Activated T-cell treated with anti-CD3 and anti-CD28 coated beads, Interleukin-2, amount 50 U/mL, for 4 hours (primary cell): ENCODE measurements around the gene NOL4L. TPM values are rescaled to one million over a fixed set of nuclear protein-coding genes. Genes with fewer than 3 reads are reported as not detected.

Source experiments
- ATAC-seq, 2 donors: fragments of 200-7000 bp; cut with Tn5 transposase; one replicate each; pipeline ENCODE4 v1.10.0; 2021
- DNase-seq: peaks from one replicate; pipeline ENCODE4 v3.0.0-alpha.2; 2020
- H3K27me3 Mint-ChIP-seq: one replicate; pipeline ENCODE4 v1.8.0; 2021; ENCODE audit warnings: low read depth, mixed read lengths
- H3K36me3 Mint-ChIP-seq: one replicate; pipeline ENCODE4 v1.8.0; 2022; ENCODE audit warnings: mixed read lengths; ENCODE audit not compliant: insufficient read depth
- H3K4me1 Mint-ChIP-seq: one replicate; pipeline ENCODE4 v1.8.0; 2021; ENCODE audit warnings: low read depth, mixed read lengths
- H3K4me3 Mint-ChIP-seq: one replicate; pipeline ENCODE4 v1.8.0; 2021; ENCODE audit warnings: mild to moderate bottlenecking, moderate library complexity, mixed read lengths
- H3K9me3 Mint-ChIP-seq: one replicate; pipeline ENCODE4 v1.8.0; 2021; ENCODE audit warnings: mixed read lengths
- total RNA-seq, 3 donors: library from RNA; stranded (reverse); gene quantifications; one replicate each; pipeline ENCODE4 v1.2.1, GENCODE V29; 2021

The NOL4L gene
- total RNA-seq, 3 donors from 2014 or later = 5.6 to 8.0 (median 6.3) TPM

DNA sequence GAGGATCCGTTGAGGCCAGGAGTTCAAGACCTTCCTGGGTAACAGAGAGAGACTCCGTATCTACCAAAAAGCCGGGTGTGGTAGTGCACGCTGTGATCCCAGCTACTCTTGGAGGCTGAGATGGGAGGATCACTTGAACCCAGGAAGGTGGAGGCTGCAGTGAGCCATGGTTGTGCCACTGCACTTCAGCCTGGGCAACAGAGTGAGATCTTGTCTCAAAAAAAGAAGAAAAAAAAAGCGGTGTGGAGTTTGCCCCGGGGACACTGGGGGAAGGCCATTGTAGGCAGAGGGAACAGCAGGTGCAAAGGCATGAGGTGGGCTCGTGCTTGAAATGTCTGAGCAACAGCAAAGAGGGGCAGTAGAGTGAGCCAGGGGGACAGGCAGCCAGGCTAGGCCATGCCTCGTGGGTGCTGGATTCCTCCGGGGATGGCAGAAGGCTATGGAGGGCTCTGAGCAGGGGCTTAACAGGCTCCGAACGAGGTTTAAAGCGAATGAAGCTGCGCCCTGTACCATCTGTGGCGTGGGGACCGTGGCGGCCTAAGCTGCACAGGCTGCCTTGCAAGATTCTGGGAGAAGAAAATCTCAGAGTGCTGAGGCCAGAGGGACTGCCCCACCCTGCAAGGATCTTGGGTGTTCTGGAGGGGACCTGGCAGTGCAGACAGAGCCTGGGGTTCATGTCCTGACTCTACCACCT, 36.9 kb upstream of the NOL4L start:
- ATAC-seq (no peak), DNase-seq (no peak)
- no peaks in the 10 kb centered on the region for H3K9me3 Mint-ChIP-seq
- peaks cover 2% of the 10 kb centered on the region for H3K4me1 Mint-ChIP-seq
- H3K4me3 Mint-ChIP-seq = no peak overlapping the region
- no peaks in the 10 kb centered on the region for H3K27me3 Mint-ChIP-seq
- H3K36me3 Mint-ChIP-seq = no peaks in the 10 kb centered on the region

DNA sequence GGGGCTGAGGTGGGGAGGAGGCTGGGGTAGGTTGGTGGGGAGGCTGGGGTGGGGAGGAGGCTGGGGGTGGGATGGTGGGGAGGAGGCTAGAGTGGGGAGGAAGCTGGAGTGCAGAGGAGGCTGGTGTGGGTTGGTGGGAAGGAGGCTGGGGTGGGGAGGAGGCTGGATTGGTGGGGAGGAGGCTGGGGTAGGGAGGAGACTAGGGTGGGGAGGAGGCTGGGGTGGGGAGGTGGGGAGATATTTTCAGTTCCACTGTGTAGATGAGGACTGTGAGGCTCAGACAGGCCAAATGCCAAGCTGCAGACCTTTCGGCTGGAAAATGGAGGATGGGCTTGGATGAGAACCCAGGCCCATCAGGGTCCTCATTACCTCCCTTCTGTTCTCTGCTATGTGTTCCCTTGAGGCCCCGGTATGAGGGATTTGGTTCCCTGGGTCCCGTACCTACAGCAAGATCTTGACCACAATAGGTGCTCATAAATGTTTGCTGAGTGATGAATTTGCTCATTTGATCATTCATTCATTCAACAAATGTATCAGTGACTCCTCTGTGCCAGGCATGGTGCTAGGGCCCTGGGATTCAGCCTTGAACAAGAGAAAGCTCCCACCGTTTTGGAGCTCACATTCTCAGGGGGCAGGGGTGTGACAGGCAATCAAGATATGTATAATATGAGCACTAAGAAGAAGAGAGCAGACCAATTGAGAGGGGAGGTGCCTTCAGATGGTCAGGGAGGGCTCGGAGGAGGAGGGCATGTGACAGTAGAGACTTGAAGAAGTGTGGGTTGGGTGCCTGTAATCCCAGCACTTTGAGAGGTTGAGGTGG, 36.1 kb upstream of the NOL4L start:
- H3K9me3 Mint-ChIP-seq = no peaks in the 10 kb centered on the region
- DNase-seq = no peak
- no peak overlapping the region for H3K4me3 Mint-ChIP-seq
- H3K36me3 Mint-ChIP-seq = no peaks in the 10 kb centered on the region
- H3K4me1 Mint-ChIP-seq = peaks cover 2% of the 10 kb centered on the region
- no peaks in the 10 kb centered on the region for H3K27me3 Mint-ChIP-seq
- ATAC-seq = no peak

DNA sequence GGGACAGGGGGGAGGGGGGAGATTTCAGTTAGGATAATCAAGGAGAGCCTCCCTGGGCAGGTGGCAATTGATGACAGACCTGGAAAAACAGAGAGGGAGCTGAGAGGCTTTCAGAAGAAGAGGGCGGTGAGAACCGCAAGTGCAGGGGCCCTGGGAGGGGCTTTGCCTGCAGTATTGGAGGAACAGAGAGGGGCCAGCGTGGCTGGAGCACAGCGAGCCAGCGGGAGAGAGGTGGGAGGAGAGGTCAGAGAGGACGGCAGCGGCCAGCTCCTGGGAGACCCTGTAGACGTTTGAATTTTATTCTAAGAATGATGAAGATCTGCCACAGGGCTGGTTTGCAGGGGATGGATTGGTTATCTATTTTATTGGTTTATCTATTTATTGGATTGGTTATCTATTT, 34.5 kb upstream of the NOL4L start:
- ATAC-seq (no peak), DNase-seq (no peak)
- Mint-ChIP-seq H3K27me3 (no peaks in the 10 kb centered on the region), H3K4me1 (peaks cover 7% of the 10 kb centered on the region), H3K9me3 (no peaks in the 10 kb centered on the region), H3K4me3 (no peak overlapping the region), H3K36me3 (no peaks in the 10 kb centered on the region)

DNA sequence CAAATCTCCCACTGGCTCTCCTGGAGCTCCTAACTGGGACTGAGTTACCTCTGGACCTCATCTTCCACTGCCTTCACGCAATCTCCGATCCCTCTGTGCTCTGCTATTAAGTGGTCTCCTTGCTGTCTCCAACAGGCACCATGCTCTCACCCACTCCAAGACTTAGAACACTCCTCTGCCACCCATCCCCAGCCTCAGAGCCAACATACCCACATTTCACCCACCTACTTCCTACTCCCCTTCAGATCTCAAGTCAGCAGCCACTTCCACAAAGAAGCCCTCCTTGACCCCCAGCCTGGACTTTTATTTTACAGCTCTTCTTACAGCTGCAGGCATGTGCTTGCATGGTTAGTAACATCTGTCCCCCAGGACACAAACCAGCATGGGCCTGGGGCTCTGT, 29.6 kb upstream of the NOL4L start:
- H3K4me1 Mint-ChIP-seq = peaks cover 10% of the 10 kb centered on the region

DNA sequence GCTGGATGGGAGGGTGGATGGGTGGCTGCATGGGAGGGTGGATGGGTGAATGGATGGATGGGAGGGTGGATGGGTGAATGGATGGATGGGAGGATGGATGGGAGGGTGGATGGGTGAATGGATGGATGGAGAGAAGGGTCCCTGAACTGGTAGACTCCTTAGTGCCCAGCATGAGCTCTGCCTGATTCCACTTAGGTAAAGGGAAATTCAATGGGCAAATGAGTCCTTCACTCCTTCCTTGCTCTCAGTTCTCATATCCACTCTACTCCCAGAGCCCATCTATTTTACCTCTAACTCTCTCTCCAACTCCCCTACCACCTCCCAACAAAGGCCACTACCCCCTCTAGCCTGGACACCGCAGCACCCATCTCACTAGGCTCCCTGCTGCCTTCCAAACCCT, 29.2 kb upstream of the NOL4L start:
- no peak overlapping the region for H3K4me3 Mint-ChIP-seq
- no peak for DNase-seq
- H3K36me3 Mint-ChIP-seq = no peaks in the 10 kb centered on the region

More for the DNA sequence above, 29.6 kb upstream of the NOL4L start:
- Mint-ChIP-seq H3K36me3 (no peaks in the 10 kb centered on the region), H3K27me3 (no peaks in the 10 kb centered on the region), H3K4me3 (no peak overlapping the region), H3K9me3 (no peaks in the 10 kb centered on the region)
- no peak for ATAC-seq
- DNase-seq = no peak

DNA sequence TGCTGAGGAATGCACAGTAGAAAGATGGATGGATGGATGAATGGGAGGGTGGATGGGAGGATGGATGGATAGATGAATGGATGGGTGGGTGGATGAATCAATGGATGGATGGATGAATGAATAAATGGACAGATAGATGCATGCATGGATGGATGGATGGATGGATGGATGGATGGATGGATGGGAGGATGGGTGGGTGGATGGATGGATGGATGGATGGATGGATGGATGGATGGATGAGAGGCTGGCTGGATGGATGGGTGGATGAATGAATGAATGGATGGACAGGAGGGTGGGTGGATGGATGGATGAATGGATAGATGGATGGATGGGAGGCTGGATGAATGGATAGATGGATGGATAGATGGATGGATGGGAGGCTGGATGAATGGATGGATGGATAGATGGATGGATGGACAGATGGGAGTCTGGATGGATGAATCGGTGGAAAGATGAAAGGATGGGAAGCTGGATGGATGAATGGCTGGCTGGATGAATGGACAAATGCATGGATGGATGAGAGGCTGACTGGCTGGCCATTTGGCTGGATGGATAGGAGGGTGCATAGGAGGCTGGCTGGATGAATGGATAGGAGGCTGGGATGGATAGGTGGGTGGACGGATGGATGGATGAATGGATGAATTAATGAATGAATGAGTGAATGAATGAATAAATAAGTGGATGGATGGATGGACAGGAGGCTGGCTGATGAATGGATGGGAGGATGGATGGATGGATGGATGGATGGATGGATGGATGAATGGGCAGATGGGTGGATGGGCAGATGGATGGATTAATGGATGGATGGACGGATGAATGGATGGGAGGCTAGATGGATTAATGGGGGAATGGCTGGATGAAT, 28.3 kb upstream of the NOL4L start:
- ATAC-seq = no peak
- H3K9me3 Mint-ChIP-seq = no peaks in the 10 kb centered on the region
- H3K4me1 Mint-ChIP-seq = peaks cover 10% of the 10 kb centered on the region
- no peaks in the 10 kb centered on the region for H3K36me3 Mint-ChIP-seq
- no peak overlapping the region for H3K4me3 Mint-ChIP-seq
- H3K27me3 Mint-ChIP-seq = no peaks in the 10 kb centered on the region
- no peak for DNase-seq

More for the DNA sequence above, 29.2 kb upstream of the NOL4L start:
- Mint-ChIP-seq H3K27me3 (no peaks in the 10 kb centered on the region), H3K4me1 (peaks cover 10% of the 10 kb centered on the region), H3K9me3 (no peaks in the 10 kb centered on the region)
- ATAC-seq = no peak

DNA sequence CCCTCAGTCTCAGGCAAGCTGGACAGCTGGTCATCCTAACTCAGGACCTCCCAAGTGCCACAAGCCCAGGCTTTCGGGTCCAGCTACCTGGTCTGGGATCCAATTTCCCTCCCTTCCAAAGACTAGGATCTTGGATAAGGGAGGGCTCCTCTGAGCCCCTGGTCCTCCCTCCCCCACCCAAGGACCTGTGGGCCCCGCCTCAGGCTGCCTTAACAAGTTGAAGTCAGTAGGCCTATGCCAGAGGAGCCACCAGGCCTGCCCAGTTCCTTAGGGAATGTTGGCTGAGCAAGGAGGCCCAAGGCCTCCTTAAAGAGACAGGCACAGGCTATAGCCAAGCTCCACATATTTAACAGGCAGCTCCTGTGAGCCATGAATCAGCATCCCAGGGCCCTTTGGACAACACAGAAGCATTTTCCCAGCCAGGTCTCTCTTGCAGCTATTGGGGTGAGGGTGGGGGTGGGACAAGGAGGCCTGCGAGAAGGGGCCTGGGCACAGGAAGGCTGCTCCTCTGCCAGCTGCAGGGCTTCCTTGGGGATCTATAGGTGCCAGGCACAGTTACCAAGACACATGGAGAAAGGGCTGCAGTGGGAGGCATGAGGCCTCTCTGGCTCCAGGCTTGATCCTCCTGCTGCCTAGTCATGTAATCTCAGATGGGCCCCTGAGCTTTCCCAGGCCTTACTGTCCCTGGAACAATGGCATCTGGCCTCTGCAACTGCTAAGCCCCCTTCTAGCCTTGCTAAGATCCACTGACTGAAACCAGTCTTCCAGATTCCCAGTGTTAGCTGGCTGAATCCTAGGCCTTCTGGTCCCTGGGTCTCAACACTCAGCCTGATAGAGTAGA, 27.4 kb upstream of the NOL4L start:
- no peaks in the 10 kb centered on the region for H3K27me3 Mint-ChIP-seq
- no peak for DNase-seq
- no peak for ATAC-seq
- H3K36me3 Mint-ChIP-seq = no peaks in the 10 kb centered on the region
- H3K4me1 Mint-ChIP-seq = peaks cover 10% of the 10 kb centered on the region
- no peak overlapping the region for H3K4me3 Mint-ChIP-seq
- no peaks in the 10 kb centered on the region for H3K9me3 Mint-ChIP-seq

DNA sequence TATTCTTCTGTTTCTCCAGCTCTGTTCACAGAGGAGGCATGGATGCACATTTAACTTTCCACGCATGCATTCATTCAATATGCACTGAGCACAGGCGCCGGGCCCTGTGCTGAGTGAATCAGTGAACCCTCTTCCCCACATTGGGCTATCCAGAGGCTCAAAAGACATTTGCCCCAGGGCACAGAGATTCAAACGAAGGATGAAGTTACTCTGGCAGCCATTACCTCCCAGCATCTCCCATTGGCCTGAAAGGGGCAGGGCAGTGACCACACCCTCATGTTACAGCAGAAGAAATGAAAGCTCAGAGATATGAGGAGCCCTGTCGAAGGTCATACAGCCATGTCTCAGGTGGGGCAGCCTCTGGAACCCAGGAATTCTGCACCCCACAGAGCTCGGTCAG, 26.7 kb upstream of the NOL4L start:
- Mint-ChIP-seq H3K27me3 (no peaks in the 10 kb centered on the region), H3K4me3 (no peak overlapping the region), H3K9me3 (no peaks in the 10 kb centered on the region), H3K4me1 (peaks cover 10% of the 10 kb centered on the region), H3K36me3 (no peaks in the 10 kb centered on the region)
- DNase-seq (no peak), ATAC-seq (no peak)

DNA sequence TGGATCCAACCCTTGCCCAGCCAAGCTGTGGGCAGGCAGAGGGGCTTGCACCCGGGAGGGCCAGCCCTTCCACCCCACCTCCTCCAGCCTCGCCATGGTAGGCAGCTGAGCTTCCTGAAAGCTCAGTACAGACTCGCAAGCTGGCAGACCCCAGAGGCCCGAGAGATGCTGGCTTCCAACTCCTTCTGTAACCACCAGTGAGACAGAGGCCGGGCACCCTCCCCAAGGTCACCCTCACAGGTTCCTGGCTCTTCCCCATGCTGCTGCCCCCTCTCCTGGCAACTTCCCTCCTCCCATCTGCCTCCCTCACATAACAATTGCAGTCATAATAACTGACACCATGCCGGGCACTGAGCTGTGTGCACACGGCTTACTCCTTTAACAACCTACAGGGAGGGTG, 26.2 kb upstream of the NOL4L start:
- Mint-ChIP-seq H3K36me3 (no peaks in the 10 kb centered on the region), H3K9me3 (no peaks in the 10 kb centered on the region), H3K4me3 (no peak overlapping the region), H3K27me3 (no peaks in the 10 kb centered on the region), H3K4me1 (peaks cover 10% of the 10 kb centered on the region)
- DNase-seq (no peak), ATAC-seq (no peak)

DNA sequence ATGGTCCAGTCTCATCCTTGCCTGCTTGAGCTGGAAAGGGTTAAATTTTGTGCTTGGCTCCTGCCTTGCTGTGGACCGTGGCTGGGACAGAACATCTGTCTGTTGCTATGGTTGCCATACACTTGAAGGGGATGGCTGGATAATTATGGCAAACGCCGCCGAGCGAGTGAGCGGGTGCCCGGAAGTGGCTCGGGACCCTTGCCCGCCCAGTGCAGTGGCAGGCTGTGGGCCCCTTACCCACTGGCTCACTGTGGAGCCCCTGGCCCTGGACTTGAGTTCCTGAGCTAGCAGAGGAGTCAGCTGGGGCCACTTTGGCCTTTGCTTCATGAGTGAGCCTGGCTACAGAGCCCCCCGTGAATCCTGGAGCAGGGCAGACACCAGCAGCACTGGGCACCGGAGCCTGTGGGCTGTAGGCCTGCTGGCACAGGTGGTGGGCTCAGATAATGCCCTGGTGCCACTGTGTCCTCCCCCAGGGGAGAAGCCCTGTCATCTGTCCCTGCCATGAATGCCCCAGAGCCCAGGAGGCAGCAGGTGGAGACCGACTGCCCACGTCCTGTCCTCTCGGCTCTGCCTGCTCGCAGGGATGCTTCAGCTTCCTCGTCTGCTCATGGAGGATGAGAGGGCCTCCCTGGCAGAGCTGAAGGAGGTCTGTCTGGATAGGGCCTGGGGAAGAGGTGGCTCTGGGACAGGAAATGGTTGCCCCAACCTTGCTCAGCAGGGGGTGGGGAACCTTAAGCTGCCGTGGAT, 25.5 kb upstream of the NOL4L start:
- H3K27me3 Mint-ChIP-seq = no peaks in the 10 kb centered on the region
- no peak overlapping the region for H3K4me3 Mint-ChIP-seq
- H3K36me3 Mint-ChIP-seq = no peaks in the 10 kb centered on the region
- ATAC-seq (no peak), DNase-seq (no peak)
- no peaks in the 10 kb centered on the region for H3K9me3 Mint-ChIP-seq
- H3K4me1 Mint-ChIP-seq = peaks cover 6% of the 10 kb centered on the region

DNA sequence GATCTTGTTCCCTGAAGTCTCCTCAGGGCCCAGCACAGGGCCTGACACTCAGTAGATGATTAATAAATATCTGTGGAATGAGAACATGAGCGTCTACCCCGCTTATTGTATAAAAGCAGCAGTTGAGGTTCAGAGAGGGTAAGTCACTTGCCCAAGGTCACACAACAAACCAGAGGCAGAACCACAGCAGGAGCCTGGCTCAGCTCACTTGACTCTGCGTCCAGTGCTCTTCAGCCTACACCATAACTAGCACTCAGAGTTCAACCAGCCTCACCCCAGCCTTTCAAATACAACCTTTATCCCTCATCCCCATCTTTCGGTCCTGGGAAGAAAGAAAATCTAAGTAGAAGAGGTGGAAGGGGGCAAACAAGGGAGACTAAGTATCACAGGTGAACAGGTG, 24.9 kb upstream of the NOL4L start:
- no peaks in the 10 kb centered on the region for H3K9me3 Mint-ChIP-seq
- peaks cover 6% of the 10 kb centered on the region for H3K4me1 Mint-ChIP-seq
- H3K27me3 Mint-ChIP-seq = no peaks in the 10 kb centered on the region
- DNase-seq (no peak), ATAC-seq (no peak)
- H3K4me3 Mint-ChIP-seq = no peak overlapping the region
- no peaks in the 10 kb centered on the region for H3K36me3 Mint-ChIP-seq

DNA sequence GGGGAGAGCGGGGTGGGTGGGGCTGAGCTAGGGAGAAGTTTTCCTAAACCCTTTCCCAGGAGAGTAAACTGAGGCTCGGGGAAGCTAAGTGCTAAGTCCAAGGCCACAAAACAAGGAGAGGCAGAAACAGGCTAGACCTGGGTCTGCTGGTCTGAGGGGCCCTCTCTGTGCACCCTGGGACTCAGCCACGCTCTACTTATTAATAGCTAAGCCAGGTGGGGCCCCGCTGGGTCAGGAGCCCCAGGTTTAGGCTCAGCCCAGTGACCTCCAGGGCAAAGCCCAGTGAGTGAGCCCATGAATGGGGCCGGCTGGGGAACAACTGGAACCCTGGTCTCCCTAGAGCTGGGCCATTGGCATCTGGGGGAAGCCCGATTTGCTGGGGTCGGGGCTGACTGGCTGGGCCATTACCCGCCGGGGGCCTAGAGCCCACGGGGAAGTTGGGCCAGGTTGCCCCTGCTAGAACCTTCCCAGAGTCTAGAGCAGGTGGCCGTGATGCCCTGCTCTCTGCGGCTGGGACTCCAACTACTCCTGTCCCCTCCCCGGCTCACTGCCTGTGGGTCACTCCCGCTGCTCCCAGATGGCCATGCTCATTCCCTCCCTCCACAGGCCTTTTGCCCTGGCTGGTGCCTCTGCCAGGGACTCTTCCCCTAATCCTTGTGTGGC, 24.1 kb upstream of the NOL4L start:
- ATAC-seq = no peak
- H3K4me1 Mint-ChIP-seq = peaks cover 3% of the 10 kb centered on the region
- no peaks in the 10 kb centered on the region for H3K36me3 Mint-ChIP-seq
- DNase-seq = no peak
- H3K27me3 Mint-ChIP-seq = no peaks in the 10 kb centered on the region
- H3K4me3 Mint-ChIP-seq = no peak overlapping the region
- H3K9me3 Mint-ChIP-seq = no peaks in the 10 kb centered on the region

DNA sequence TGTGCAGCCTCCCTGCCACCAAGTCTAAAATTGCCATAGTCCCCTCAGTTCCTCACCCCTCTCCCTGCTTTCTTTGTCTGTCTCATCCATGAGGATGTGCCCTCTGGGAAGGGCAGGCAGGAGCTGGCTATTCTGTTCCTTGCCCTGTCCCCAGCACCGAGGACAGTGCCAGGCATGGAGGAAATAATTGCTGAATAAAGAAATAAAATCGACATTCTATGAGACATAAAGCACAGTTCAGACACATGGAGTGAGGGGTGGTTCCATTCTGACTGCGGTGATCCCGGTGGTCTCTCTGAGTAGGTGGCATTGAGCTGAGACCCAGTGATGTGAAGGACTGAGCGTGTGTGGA, 23.5 kb upstream of the NOL4L start:
- Mint-ChIP-seq H3K4me3 (no peak overlapping the region), H3K27me3 (no peaks in the 10 kb centered on the region), H3K4me1 (peaks cover 3% of the 10 kb centered on the region), H3K36me3 (no peaks in the 10 kb centered on the region), H3K9me3 (no peaks in the 10 kb centered on the region)
- DNase-seq = no peak
- ATAC-seq = no peak
